GM06990 (cell line): ENCODE measurements around the gene BRPF3.

Experiments used
- DNase-seq: peaks from one replicate; pipeline ENCODE4 v3.0.0-alpha.2; 2011; ENCODE audit not compliant: insufficient read length; ENCODE audit errors: extremely low read depth
- H3K27me3 ChIP-seq: replicated peaks from 2 replicates; pipeline ENCODE4 v1.6.0; 2011; ENCODE audit warnings: low read length; ENCODE audit not compliant: control insufficient read depth, insufficient read depth
- H3K36me3 ChIP-seq: 2 replicates; pipeline ENCODE4 v1.5.1; 2011; ENCODE audit warnings: low read length; ENCODE audit not compliant: control insufficient read depth, insufficient read depth
- H3K4me3 ChIP-seq: replicated peaks from 2 replicates; pipeline ENCODE4 v1.5.1; 2011; ENCODE audit warnings: low read depth, mild to moderate bottlenecking, control low read depth, low read length
- CTCF ChIP-seq: IDR thresholded peaks from 2 replicates; pipeline ENCODE4 v1.5.1; 2011; ENCODE audit warnings: low read length, control low read depth, mild to moderate bottlenecking, inconsistent platforms; ENCODE audit not compliant: insufficient read depth, poor library complexity, severe bottlenecking

BRPF3 gene

GRCh38 chr6:36196113-36196879 is at the start of gene BRPF3:
Gene BRPF3 (plus strand): TSS chr6:36196744. CDS start chr6:36200323, 3,579 bp downstream.
- peak within 1 kb of the TSS; percentile 74 for H3K4me3 ChIP-seq
- DNase-seq, result peak; percentile 85
- peaks cover under 1% of the 10 kb centered on the region; the same call in 1 of the 2 replicates for H3K27me3 ChIP-seq

GRCh38 chr6:36147294-36147693 is 49.2 kb upstream of the BRPF3 start:
- Histone ChIP-seq H3K4me3 (no peak overlapping the region), H3K27me3 (no peaks in the 10 kb centered on the region; the same call in 1 of the 2 replicates), H3K36me3 (no peaks in the 10 kb centered on the region)
- no peak for DNase-seq
- no peak for TF ChIP-seq CTCF

More at GRCh38 chr6:36196113-36196879, at the start of gene BRPF3:
- TF ChIP-seq CTCF, result no peak
- H3K36me3 ChIP-seq, result no peaks in the 10 kb centered on the region; the same call in 1 of the 2 replicates

GRCh38 chr6:36149476-36149875 is 47.1 kb upstream of the BRPF3 start:
- H3K27me3 ChIP-seq, result no peaks in the 10 kb centered on the region; the same call in 1 of the 2 replicates
- DNase-seq, result no peak
- no peak for TF ChIP-seq CTCF
- H3K36me3 ChIP-seq, result no peaks in the 10 kb centered on the region
- H3K4me3 ChIP-seq, result no peak overlapping the region

- no peak for TF ChIP-seq CTCF
- no peaks in the 10 kb centered on the region for H3K36me3 ChIP-seq
- no peak for DNase-seq
- H3K4me3 ChIP-seq, result no peak overlapping the region
- H3K27me3 ChIP-seq, result no peaks in the 10 kb centered on the region
These were observed 46.3 kb upstream of the BRPF3 start for GRCh38 chr6:36150283-36150682.

GRCh38 chr6:36154286-36154685 is 42.3 kb upstream of the BRPF3 start:
- DNase-seq, result no peak
- no peak for TF ChIP-seq CTCF
- Histone ChIP-seq H3K27me3 (no peaks in the 10 kb centered on the region), H3K4me3 (no peak overlapping the region), H3K36me3 (no peaks in the 10 kb centered on the region)
